Measurements from ENCODE around the gene TMEM86A.
"Not testable (repeated sequence)": the region's sequence is repeated elsewhere in the genome, so short reads cannot be mapped to it uniquely, and the experiment has no call there.

Gene TMEM86A

DNA sequence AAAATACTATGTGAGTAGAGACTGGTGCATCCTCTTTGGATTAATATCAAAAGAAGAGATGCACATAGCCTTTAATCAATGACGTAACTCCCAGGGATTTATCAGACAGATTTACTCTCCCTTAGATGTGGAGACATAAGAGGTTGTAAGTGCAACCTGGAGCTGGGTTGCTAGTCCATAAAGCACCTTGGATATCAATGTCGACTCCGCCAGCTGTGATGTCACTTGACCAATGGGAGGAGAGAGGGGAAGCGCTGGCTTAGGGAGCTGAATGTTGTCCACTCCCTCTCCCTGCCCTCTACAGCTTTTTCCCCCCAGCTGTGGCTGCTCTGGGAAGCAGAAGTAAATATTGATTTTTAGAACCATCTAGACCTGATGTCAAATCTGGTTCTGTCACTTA is 28.9 kb upstream of the TMEM86A start:
- DNase-seq (ENCODE audit: low read depth in 1 of 2, low spot score in 1 of 2), result no peak
- H3K4me3 ChIP-seq (replicated peaks; ENCODE audit: insufficient read depth, low read length), result no peak overlapping the region
- H3K27me3 ChIP-seq (ENCODE audit: insufficient read depth, poor library complexity, severe bottlenecking), result no peaks in the 10 kb centered on the region
- TF ChIP-seq, protein P1, sequence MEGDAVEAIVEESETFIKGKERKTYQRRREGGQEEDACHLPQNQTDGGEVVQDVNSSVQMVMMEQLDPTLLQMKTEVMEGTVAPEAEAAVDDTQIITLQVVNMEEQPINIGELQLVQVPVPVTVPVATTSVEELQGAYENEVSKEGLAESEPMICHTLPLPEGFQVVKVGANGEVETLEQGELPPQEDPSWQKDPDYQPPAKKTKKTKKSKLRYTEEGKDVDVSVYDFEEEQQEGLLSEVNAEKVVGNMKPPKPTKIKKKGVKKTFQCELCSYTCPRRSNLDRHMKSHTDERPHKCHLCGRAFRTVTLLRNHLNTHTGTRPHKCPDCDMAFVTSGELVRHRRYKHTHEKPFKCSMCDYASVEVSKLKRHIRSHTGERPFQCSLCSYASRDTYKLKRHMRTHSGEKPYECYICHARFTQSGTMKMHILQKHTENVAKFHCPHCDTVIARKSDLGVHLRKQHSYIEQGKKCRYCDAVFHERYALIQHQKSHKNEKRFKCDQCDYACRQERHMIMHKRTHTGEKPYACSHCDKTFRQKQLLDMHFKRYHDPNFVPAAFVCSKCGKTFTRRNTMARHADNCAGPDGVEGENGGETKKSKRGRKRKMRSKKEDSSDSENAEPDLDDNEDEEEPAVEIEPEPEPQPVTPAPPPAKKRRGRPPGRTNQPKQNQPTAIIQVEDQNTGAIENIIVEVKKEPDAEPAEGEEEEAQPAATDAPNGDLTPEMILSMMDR (IDR thresholded peaks at IDR 0.05; ENCODE audit: insufficient read depth, low read length), result no peak
- TF ChIP-seq POLR2AphosphoS5 (IDR thresholded peaks at IDR 0.05; ENCODE audit: low read depth) (no peak), SPI1 (IDR thresholded peaks at IDR 0.05; ENCODE audit: borderline replicate concordance, low read depth) (no peak), GABPA (IDR thresholded peaks at IDR 0.05; ENCODE audit: low read depth) (no peak)
- H3K27ac ChIP-seq (replicated peaks), result no peak overlapping the region

DNA sequence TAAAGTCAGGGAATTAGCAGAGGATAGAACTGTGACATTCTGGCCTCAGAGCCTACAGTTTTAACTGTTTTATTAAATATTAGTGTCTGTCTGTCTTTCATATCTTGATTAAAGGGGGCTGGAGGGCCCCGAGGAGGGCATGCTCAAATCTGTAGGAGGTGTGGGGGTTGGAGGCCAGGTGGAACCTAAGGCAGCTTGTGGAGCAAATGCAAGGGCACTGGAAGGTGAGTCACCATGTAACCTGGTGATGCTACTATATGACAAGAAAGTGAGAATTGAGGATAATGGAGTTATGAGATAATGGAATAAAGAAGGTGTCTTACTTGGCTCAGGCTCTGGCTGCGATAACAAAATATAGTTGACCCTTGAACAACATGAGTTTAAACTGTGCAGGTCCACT is 27.3 kb upstream of the TMEM86A start:
- H3K27ac ChIP-seq (replicated peaks), result no peak overlapping the region
- no peaks in the 10 kb centered on the region for H3K27me3 ChIP-seq (ENCODE audit: insufficient read depth, poor library complexity, severe bottlenecking)
- DNase-seq (ENCODE audit: low read depth in 1 of 2, low spot score in 1 of 2), result no peak
- no peak overlapping the region for H3K4me3 ChIP-seq (replicated peaks; ENCODE audit: insufficient read depth, low read length)
- TF ChIP-seq POLR2AphosphoS5 (IDR thresholded peaks at IDR 0.05; ENCODE audit: low read depth) (no peak), GABPA (IDR thresholded peaks at IDR 0.05; ENCODE audit: low read depth) (no peak), SPI1 (IDR thresholded peaks at IDR 0.05; ENCODE audit: borderline replicate concordance, low read depth) (no peak)
- TF ChIP-seq, protein P2, sequence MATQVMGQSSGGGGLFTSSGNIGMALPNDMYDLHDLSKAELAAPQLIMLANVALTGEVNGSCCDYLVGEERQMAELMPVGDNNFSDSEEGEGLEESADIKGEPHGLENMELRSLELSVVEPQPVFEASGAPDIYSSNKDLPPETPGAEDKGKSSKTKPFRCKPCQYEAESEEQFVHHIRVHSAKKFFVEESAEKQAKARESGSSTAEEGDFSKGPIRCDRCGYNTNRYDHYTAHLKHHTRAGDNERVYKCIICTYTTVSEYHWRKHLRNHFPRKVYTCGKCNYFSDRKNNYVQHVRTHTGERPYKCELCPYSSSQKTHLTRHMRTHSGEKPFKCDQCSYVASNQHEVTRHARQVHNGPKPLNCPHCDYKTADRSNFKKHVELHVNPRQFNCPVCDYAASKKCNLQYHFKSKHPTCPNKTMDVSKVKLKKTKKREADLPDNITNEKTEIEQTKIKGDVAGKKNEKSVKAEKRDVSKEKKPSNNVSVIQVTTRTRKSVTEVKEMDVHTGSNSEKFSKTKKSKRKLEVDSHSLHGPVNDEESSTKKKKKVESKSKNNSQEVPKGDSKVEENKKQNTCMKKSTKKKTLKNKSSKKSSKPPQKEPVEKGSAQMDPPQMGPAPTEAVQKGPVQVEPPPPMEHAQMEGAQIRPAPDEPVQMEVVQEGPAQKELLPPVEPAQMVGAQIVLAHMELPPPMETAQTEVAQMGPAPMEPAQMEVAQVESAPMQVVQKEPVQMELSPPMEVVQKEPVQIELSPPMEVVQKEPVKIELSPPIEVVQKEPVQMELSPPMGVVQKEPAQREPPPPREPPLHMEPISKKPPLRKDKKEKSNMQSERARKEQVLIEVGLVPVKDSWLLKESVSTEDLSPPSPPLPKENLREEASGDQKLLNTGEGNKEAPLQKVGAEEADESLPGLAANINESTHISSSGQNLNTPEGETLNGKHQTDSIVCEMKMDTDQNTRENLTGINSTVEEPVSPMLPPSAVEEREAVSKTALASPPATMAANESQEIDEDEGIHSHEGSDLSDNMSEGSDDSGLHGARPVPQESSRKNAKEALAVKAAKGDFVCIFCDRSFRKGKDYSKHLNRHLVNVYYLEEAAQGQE (IDR thresholded peaks at IDR 0.05; ENCODE audit: insufficient replicate concordance, low read depth), result no peak
- TF ChIP-seq, protein P1 (IDR thresholded peaks at IDR 0.05; ENCODE audit: insufficient read depth, low read length), result no peak

DNA sequence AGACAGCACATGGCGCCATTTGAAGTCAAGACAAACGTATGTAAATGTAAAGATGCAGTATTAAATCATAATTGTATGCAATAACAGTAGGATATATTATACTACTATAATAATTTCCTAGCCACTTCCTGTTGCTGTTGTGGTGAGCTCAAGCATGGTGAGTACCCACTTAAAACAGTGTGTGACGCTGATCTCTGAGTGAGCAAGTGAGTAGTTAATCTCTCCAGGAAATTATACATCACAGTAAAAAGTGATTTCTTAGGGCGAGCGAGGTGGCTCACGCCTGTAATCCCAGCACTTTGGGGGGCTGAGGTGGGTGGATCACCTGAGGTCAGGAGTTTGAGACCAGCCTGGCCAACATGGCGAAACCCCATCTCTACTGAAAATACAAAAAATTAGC is 26.4 kb upstream of the TMEM86A start:
- not testable (repeated sequence) for H3K27me3 ChIP-seq (ENCODE audit: insufficient read depth, poor library complexity, severe bottlenecking); H3K4me3 ChIP-seq (replicated peaks; ENCODE audit: insufficient read depth, low read length); H3K27ac ChIP-seq (replicated peaks); DNase-seq (ENCODE audit: low read depth in 1 of 2, low spot score in 1 of 2)

DNA sequence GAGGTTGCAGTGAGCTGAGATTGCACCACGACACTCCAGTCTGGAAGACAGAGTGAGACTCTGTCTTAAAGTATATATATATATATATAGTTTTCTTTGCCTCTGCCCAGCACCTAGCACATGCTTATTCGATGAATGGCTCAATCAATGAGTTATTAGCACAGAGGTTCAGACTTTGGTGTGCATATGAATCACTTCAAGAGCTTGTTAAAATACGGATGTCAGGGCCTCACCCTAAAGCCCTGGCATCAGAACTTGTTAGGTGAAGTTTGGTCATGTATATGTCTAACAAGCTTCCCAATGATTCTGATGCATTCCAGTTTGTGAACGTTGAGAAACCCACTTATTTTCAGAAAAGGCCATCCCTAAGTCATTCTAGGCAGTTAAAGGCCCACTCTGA is 21.8 kb upstream of the TMEM86A start:
- DNase-seq (ENCODE audit: low read depth in 1 of 2, low spot score in 1 of 2), result no peak
- Histone ChIP-seq H3K27me3 (ENCODE audit: insufficient read depth, poor library complexity, severe bottlenecking) (no peaks in the 10 kb centered on the region), H3K4me3 (replicated peaks; ENCODE audit: insufficient read depth, low read length) (no peak overlapping the region), H3K27ac (replicated peaks) (no peak overlapping the region)
- TF ChIP-seq, protein P2 (IDR thresholded peaks at IDR 0.05; ENCODE audit: insufficient replicate concordance, low read depth), result no peak
- TF ChIP-seq SPI1 (IDR thresholded peaks at IDR 0.05; ENCODE audit: borderline replicate concordance, low read depth) (no peak), POLR2AphosphoS5 (IDR thresholded peaks at IDR 0.05; ENCODE audit: low read depth) (no peak), GABPA (IDR thresholded peaks at IDR 0.05; ENCODE audit: low read depth) (no peak)
- TF ChIP-seq, protein P1 (IDR thresholded peaks at IDR 0.05; ENCODE audit: insufficient read depth, low read length), result no peak
